K562 (cell line): ENCODE measurements around the gene BCL7C. TPM values are rescaled to one million over a fixed set of nuclear protein-coding genes. Genes with fewer than 3 reads are reported as not detected.
A peak's percentile ranks its signal among the peaks of the same experiment; 100 is the strongest.

ENCODE experiments used
- CBFA2T2 ChIP-seq: fragments of 450-650 bp; conservative IDR thresholded peaks from 2 replicates; pipeline ENCODE4 v1.6.1; 2017; ENCODE audit warnings: mild to moderate bottlenecking
- ETV5 ChIP-seq: sonication (generic); formaldehyde crosslinking; IDR thresholded peaks from 2 replicates; pipeline ENCODE4 v1.4.0; 2020; ENCODE audit warnings: low read depth, mild to moderate bottlenecking, missing genetic modification reagents
- GATAD2B ChIP-seq: fragments of 450-650 bp; IDR thresholded peaks from 2 replicates; pipeline ENCODE4 v1.6.1; 2017; ENCODE audit warnings: mild to moderate bottlenecking, borderline replicate concordance
- HDAC6 ChIP-seq: IDR thresholded peaks from 2 replicates; pipeline ENCODE4 v1.6.1; 2012; ENCODE audit warnings: low read depth, mild to moderate bottlenecking, control low read depth, inconsistent platforms, low read length, moderate library complexity
- MEIS2 ChIP-seq: fragments of 450-650 bp; IDR thresholded peaks from 2 replicates; pipeline ENCODE4 v1.6.1; 2014; ENCODE audit warnings: mild to moderate bottlenecking; ENCODE audit not compliant: partially characterized antibody
- MLLT1 ChIP-seq, 2 experiments: fragments of 450-650 bp; IDR thresholded peaks; 2 replicates each; pipeline ENCODE4 v1.6.1; 2016
- NR3C1 ChIP-seq: sonication (generic); formaldehyde crosslinking; IDR thresholded peaks from 2 replicates; pipeline ENCODE4 v1.8.1; 2022; ENCODE audit warnings: missing genetic modification reagents
- SUPT5H ChIP-seq: fragments of 450-650 bp; IDR thresholded peaks from 2 replicates; pipeline ENCODE4 v1.6.1; 2016
- ZBTB17 ChIP-seq: fragments of 450-650 bp; formaldehyde crosslinking; IDR thresholded peaks from 2 replicates; pipeline ENCODE4 v1.4.0; 2020; ENCODE audit warnings: mild to moderate bottlenecking
- ZNF133 ChIP-seq: fragments of 250-450 bp; sonication (Bioruptor Pico); IDR thresholded peaks from 2 replicates; pipeline ENCODE4 v1.4.0; 2020; ENCODE audit warnings: mild to moderate bottlenecking
- ZNF511 ChIP-seq: sonication (generic); formaldehyde crosslinking; IDR thresholded peaks from 2 replicates; pipeline ENCODE4 v1.8.0; 2022; ENCODE audit warnings: mild to moderate bottlenecking, missing genetic modification reagents
- polyA plus RNA-seq, 8 experiments: library from polyadenylated mRNA; depleted of rRNA in 4 of 8; stranded (reverse) in 5 of 8; unstranded in 3 of 8; fragments of >200 nt; fragmentation: Nextera tagmentation in 2 of 8; fragmentation: Illumina TruSeq in 1 of 8; extraction: Ambion mirVana in 2 of 8; extraction: Trizol in 1 of 8; gene quantifications; 2 replicates each; pipeline versions ENCODE4 v1.2.1 to v1.2.3, GENCODE V29; 2011 to 2014; ENCODE audit warnings: inconsistent platforms in 1 of 8, missing spikeins in 1 of 8
- total RNA-seq, 7 experiments: library from RNA; depleted of rRNA in 6 of 7; stranded (reverse); fragments of >200 nt in 6 of 7; fragmentation: Illumina TruSeq in 2 of 7; extraction: Trizol in 2 of 7; gene quantifications; 2 replicates each; pipeline versions ENCODE4 v1.2.1 to v1.2.3, GENCODE V29; 2011 to 2021; ENCODE audit warnings: low replicate concordance in 1 of 7
- TF ChIP-seq, protein P1 (sequence below): fragments of 450-650 bp; IDR thresholded peaks from 2 replicates; pipeline ENCODE4 v1.6.1; 2016; ENCODE audit warnings: mild to moderate bottlenecking, moderate library complexity
- TF ChIP-seq, protein P2 (sequence below): IDR thresholded peaks from 2 replicates; pipeline ENCODE4 v1.6.1; 2012; ENCODE audit warnings: low read depth, low read length, improper control_type of control experiment, borderline replicate concordance

The BCL7C gene
- total and polyA plus RNA-seq, 9 of the 15 experiments (the other 6 are each of a cell fraction or from before 2014, with no cell fraction given) = 1.7 to 85.8 (median 19.6) TPM

DNA sequence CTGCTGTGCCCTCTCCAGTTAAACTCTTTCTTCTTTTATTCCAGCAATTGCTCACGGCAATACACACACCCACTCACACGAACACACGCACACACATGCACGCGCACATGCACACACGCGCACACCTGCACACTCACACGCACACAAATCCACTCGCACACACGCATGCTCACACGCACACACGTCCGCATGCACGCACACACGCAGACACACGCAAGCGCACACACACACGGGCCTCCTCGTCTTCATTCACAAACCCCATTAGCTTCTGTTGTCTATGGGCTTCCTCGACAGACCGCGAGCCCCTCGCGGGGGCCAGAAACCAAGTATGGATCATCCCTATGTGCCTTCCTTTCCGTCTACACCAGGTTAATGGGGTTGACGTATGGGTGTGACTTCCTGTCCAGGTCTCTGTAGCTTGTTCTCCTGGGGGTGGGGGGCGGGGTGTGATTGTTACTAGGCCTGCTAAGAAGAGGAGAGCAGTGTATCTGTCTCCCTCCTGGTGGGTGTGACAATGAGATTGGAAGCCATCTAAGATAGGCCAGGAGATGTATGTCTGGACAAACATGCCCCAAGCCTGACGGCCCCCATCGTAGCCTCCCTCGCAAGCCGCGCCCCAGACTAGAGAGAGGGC, 1.9 kb upstream of the BCL7C start (continued):
- TF ChIP-seq NR3C1 (CRISPR knock-in tag) (no peak), GATAD2B (peak; percentile 11; the same call in 1 of the 2 replicates), ZNF133 (CRISPR knock-in tag) (no peak), ZBTB17 (peak; percentile 8; the same call in 1 of the 2 replicates), ETV5 (CRISPR knock-in tag) (no peak), ZNF511 (CRISPR knock-in tag) (no peak), SUPT5H (no peak), MLLT1 (IDR thresholded peaks at IDR 0.05) (peak; percentile 40 to 83; a peak in 3 of 4 replicates), CBFA2T2 (peak; percentile 31; the same call in 1 of the 2 replicates), HDAC6 (no peak), MEIS2 (peak; percentile 15)
- TF ChIP-seq, protein P1, sequence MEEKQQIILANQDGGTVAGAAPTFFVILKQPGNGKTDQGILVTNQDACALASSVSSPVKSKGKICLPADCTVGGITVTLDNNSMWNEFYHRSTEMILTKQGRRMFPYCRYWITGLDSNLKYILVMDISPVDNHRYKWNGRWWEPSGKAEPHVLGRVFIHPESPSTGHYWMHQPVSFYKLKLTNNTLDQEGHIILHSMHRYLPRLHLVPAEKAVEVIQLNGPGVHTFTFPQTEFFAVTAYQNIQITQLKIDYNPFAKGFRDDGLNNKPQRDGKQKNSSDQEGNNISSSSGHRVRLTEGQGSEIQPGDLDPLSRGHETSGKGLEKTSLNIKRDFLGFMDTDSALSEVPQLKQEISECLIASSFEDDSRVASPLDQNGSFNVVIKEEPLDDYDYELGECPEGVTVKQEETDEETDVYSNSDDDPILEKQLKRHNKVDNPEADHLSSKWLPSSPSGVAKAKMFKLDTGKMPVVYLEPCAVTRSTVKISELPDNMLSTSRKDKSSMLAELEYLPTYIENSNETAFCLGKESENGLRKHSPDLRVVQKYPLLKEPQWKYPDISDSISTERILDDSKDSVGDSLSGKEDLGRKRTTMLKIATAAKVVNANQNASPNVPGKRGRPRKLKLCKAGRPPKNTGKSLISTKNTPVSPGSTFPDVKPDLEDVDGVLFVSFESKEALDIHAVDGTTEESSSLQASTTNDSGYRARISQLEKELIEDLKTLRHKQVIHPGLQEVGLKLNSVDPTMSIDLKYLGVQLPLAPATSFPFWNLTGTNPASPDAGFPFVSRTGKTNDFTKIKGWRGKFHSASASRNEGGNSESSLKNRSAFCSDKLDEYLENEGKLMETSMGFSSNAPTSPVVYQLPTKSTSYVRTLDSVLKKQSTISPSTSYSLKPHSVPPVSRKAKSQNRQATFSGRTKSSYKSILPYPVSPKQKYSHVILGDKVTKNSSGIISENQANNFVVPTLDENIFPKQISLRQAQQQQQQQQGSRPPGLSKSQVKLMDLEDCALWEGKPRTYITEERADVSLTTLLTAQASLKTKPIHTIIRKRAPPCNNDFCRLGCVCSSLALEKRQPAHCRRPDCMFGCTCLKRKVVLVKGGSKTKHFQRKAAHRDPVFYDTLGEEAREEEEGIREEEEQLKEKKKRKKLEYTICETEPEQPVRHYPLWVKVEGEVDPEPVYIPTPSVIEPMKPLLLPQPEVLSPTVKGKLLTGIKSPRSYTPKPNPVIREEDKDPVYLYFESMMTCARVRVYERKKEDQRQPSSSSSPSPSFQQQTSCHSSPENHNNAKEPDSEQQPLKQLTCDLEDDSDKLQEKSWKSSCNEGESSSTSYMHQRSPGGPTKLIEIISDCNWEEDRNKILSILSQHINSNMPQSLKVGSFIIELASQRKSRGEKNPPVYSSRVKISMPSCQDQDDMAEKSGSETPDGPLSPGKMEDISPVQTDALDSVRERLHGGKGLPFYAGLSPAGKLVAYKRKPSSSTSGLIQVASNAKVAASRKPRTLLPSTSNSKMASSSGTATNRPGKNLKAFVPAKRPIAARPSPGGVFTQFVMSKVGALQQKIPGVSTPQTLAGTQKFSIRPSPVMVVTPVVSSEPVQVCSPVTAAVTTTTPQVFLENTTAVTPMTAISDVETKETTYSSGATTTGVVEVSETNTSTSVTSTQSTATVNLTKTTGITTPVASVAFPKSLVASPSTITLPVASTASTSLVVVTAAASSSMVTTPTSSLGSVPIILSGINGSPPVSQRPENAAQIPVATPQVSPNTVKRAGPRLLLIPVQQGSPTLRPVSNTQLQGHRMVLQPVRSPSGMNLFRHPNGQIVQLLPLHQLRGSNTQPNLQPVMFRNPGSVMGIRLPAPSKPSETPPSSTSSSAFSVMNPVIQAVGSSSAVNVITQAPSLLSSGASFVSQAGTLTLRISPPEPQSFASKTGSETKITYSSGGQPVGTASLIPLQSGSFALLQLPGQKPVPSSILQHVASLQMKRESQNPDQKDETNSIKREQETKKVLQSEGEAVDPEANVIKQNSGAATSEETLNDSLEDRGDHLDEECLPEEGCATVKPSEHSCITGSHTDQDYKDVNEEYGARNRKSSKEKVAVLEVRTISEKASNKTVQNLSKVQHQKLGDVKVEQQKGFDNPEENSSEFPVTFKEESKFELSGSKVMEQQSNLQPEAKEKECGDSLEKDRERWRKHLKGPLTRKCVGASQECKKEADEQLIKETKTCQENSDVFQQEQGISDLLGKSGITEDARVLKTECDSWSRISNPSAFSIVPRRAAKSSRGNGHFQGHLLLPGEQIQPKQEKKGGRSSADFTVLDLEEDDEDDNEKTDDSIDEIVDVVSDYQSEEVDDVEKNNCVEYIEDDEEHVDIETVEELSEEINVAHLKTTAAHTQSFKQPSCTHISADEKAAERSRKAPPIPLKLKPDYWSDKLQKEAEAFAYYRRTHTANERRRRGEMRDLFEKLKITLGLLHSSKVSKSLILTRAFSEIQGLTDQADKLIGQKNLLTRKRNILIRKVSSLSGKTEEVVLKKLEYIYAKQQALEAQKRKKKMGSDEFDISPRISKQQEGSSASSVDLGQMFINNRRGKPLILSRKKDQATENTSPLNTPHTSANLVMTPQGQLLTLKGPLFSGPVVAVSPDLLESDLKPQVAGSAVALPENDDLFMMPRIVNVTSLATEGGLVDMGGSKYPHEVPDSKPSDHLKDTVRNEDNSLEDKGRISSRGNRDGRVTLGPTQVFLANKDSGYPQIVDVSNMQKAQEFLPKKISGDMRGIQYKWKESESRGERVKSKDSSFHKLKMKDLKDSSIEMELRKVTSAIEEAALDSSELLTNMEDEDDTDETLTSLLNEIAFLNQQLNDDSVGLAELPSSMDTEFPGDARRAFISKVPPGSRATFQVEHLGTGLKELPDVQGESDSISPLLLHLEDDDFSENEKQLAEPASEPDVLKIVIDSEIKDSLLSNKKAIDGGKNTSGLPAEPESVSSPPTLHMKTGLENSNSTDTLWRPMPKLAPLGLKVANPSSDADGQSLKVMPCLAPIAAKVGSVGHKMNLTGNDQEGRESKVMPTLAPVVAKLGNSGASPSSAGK = peak; percentile 84
- TF ChIP-seq, protein P2, sequence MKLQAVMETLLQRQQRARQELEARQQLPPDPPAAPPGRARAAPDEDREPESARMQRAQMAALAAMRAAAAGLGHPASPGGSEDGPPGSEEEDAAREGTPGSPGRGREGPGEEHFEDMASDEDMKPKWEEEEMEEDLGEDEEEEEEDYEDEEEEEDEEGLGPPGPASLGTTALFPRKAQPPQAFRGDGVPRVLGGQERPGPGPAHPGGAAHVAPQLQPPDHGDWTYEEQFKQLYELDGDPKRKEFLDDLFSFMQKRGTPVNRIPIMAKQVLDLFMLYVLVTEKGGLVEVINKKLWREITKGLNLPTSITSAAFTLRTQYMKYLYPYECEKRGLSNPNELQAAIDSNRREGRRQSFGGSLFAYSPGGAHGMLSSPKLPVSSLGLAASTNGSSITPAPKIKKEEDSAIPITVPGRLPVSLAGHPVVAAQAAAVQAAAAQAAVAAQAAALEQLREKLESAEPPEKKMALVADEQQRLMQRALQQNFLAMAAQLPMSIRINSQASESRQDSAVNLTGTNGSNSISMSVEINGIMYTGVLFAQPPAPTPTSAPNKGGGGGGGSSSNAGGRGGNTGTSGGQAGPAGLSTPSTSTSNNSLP = no peak
